Stimulated activated naive B cell treated with anti-CD40 and anti-IgM and Interleukin-4, amounts not matched to agents 10 μg/mL and 1 μg/mL and 100 μg/mL, for 72 hours (primary cell): Measurements from ENCODE around the gene DGAT2.

Experiments used
- ATAC-seq, 2 donors: fragments of 150-1000 bp; cut with Tn5 transposase; replicated peaks; 2 replicates each; pipeline ENCODE4 v1.10.0; 2021; ENCODE audit warnings: moderate library complexity in 1 of 2
- DNase-seq: peaks from one replicate; pipeline ENCODE4 v3.0.0; 2021
- H3K27ac Mint-ChIP-seq: one replicate; pipeline ENCODE4 v1.8.0; 2022; ENCODE audit warnings: mild to moderate bottlenecking, mixed read lengths
- H3K27me3 Mint-ChIP-seq, 2 donors: one replicate each; pipeline ENCODE4 v1.8.0; 2022; ENCODE audit warnings: mixed read lengths in 2 of 2
- H3K36me3 Mint-ChIP-seq, 2 donors: one replicate each; pipeline ENCODE4 v1.8.0; 2022; ENCODE audit warnings: mixed read lengths in 2 of 2, mild to moderate bottlenecking in 1 of 2
- H3K4me1 Mint-ChIP-seq, 2 donors: one replicate each; pipeline ENCODE4 v1.8.0; 2022; ENCODE audit warnings: mixed read lengths in 2 of 2, mild to moderate bottlenecking in 1 of 2
- H3K4me3 Mint-ChIP-seq, 2 donors: one replicate each; pipeline ENCODE4 v1.8.0; 2022; ENCODE audit warnings: mild to moderate bottlenecking in 2 of 2, mixed read lengths in 2 of 2, moderate library complexity in 1 of 2
- H3K9me3 Mint-ChIP-seq, 2 donors: one replicate each; pipeline ENCODE4 v1.8.0; 2022; ENCODE audit warnings: mixed read lengths in 2 of 2, mild to moderate bottlenecking in 1 of 2

The DGAT2 gene

DNA sequence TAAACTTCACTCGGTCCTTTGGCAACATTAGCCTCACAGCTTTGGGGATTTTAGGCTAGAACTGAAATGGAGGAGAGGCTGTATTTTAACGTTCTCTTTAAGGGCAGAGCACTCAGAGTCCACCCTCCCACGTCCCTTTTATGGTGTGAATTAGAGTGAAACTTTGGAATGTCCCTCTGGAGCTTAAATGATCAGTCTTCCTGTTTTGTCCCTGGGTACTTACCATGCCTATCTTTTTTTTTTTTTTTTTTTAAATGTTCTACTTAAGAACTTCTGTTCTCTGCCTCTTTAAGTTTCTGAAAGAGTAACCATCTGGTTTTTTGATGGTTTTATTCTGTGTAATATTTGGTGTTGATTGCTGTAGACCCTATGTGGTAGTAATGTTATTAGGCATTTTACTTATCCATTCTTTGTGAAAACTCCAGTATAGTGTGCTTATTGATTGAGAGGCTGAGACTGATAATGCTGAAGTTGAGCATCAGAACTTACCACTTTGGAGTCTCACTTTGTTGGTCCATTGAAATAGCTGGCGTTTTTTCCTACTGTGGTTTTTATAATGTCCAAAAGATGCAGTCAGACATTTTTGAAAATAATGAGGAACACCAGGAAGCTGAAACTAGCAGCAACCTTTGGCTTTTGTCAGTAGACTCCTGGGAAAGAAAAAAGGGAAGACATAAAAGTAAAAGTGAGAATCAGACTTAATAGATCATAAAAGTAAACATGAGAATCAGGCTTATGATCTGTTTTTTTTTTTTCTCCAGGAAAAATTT is 58.1 kb downstream of the DGAT2 start:
- H3K36me3 Mint-ChIP-seq = peaks cover 46 to 57% of the 10 kb centered on the region in 2 donors
- ATAC-seq (peak; percentile 29 to 58), DNase-seq (no peak)
- peaks cover 0 to 3% of the 10 kb centered on the region in 2 donors for H3K9me3 Mint-ChIP-seq
- H3K27me3 Mint-ChIP-seq = no peaks in the 10 kb centered on the region
- peak overlapping the region; percentile 76 to 78 for H3K4me3 Mint-ChIP-seq
- H3K4me1 Mint-ChIP-seq = peaks cover 28 to 84% of the 10 kb centered on the region in 2 donors
- H3K27ac Mint-ChIP-seq = peak overlapping the region; percentile 98

DNA sequence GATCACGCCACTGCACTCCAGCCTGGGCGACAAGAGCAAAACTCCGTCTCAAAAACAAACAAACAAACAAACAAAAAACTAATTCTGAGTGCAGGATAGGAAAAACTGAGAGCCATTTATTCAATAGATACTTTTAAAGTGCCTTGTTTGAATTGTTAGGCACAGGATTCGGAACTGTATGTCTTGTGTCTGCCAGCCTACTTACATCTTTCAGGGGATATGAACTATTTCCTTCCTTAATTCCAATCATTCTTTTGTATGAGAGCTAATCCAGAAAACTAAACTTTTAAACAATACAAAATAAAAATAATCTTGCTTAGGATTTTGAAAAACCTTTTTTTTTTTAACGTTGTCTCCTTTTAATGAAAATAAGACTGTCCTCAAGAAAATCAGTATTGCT is 59.0 kb downstream of the DGAT2 start:
- ATAC-seq = no peak
- H3K4me3 Mint-ChIP-seq = no peak overlapping the region
- H3K4me1 Mint-ChIP-seq = peaks cover 26 to 83% of the 10 kb centered on the region in 2 donors
- H3K9me3 Mint-ChIP-seq = no peaks in the 10 kb centered on the region
- H3K27ac Mint-ChIP-seq = no peak overlapping the region
- peaks cover 43 to 48% of the 10 kb centered on the region in 2 donors for H3K36me3 Mint-ChIP-seq
- H3K27me3 Mint-ChIP-seq = no peaks in the 10 kb centered on the region
- no peak for DNase-seq

DNA sequence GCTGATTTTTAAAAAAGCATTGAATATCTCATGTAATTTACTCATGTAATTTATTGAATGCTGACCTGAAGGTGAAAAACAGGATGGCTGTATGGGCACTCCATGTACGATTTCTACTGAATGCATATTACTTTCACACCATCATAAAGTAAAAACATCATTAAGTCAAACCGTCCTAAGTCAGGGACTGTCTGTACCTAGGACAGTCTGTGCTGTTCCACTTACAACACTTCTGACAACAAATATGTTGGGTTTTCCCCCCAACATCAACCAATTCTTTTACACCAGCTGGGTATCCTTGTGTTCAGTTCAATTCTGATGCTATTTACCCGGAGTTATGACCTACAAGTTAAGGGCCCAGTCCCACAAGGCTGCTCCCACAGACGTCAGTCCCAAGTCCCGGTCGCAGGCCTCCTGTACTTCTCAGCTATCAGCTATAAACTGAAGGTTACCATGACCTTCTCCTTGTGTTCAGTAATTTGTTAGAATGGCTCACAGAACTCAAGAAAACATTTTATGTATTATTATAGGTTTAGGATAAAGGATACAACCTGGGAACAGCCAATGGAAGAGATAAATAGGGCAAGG is 63.4 kb downstream of the DGAT2 start:
- Mint-ChIP-seq H3K36me3 (peaks cover 27 to 44% of the 10 kb centered on the region in 2 donors), H3K4me3 (no peak overlapping the region), H3K9me3 (no peaks in the 10 kb centered on the region), H3K4me1 (peaks cover 30 to 93% of the 10 kb centered on the region in 2 donors), H3K27me3 (no peaks in the 10 kb centered on the region), H3K27ac (no peak overlapping the region)
- DNase-seq = no peak
- no peak for ATAC-seq

DNA sequence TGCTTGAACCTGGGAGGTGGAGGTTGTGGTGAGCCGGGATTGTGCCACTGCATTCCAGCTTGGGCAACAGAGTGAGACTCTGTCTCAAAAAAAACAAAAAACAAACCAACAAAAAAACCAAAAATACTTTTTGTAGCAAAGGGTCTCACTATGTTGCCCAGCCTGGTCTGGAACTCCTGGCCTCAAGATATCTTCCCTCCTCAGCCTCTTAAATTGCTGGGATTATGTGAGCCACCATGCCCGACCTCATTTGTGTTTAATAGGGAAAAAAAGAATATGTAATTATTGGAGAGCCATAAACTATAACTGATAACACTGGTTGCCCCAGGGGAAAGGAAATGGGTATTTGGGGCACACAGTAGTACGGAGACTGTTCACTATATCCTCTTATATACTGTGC is 66.2 kb downstream of the DGAT2 start:
- Mint-ChIP-seq H3K27ac (peak overlapping the region; percentile 31), H3K4me3 (no peak overlapping the region), H3K4me1 (peaks cover 36 to 95% of the 10 kb centered on the region in 2 donors), H3K27me3 (no peaks in the 10 kb centered on the region), H3K36me3 (peaks cover 31 to 55% of the 10 kb centered on the region in 2 donors), H3K9me3 (no peaks in the 10 kb centered on the region)
- ATAC-seq = no peak
- no peak for DNase-seq

DNA sequence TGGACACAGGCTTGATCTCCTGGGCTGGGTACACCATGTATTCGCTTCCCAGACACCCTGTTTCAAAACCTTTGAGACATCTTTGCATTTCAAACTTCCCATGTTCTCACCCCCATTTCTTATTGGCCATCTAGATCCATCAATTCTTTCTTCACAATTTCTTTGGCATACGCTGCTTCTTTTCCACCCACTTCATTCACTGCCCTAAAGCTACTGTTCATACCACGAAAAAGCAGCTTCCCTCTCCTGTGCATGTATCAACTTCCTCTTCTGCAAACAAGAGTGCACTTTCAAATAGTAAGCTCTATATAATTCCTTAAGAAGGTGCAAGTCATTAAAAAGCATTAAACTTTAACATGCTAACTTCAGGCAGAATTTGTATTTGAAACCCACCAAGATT is 67.8 kb downstream of the DGAT2 start:
- H3K36me3 Mint-ChIP-seq = peaks cover 25 to 53% of the 10 kb centered on the region in 2 donors

DNA sequence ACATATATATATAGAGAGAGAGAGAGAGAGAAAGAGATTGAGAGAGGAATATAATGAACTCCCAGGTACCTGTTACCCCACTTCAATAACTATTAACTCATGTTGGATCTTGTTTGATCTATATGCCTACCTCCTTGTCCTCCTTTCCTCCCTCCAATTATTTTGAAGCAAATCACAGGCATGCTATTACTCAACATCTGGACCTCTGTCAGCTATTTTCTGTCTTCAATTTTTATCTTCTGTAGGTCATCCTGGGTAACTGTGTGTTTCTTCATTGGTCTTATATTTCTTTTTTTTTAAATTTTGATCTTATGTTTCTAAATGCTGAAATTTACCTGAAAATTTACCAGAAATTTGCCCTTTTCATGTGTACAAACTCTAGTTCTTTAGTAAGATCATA is 71.3 kb downstream of the DGAT2 start:
- Mint-ChIP-seq H3K27ac (peak overlapping the region; percentile 49), H3K4me1 (peaks cover 37 to 89% of the 10 kb centered on the region in 2 donors), H3K36me3 (peaks cover 34 to 56% of the 10 kb centered on the region in 2 donors), H3K4me3 (no peak overlapping the region), H3K9me3 (peaks cover 0 to 2% of the 10 kb centered on the region in 2 donors), H3K27me3 (no peaks in the 10 kb centered on the region)
- ATAC-seq (no peak), DNase-seq (no peak)

More for the DNA sequence above, 67.8 kb downstream of the DGAT2 start:
- peaks cover 41 to 93% of the 10 kb centered on the region in 2 donors for H3K4me1 Mint-ChIP-seq
- peak overlapping the region; percentile 2 for H3K27ac Mint-ChIP-seq
- H3K27me3 Mint-ChIP-seq = no peaks in the 10 kb centered on the region
- peak; percentile 88 to 89 for ATAC-seq
- no peak for DNase-seq
- H3K4me3 Mint-ChIP-seq = peak overlapping the region in 1 of 2 donors; percentile 1
- no peaks in the 10 kb centered on the region for H3K9me3 Mint-ChIP-seq

DNA sequence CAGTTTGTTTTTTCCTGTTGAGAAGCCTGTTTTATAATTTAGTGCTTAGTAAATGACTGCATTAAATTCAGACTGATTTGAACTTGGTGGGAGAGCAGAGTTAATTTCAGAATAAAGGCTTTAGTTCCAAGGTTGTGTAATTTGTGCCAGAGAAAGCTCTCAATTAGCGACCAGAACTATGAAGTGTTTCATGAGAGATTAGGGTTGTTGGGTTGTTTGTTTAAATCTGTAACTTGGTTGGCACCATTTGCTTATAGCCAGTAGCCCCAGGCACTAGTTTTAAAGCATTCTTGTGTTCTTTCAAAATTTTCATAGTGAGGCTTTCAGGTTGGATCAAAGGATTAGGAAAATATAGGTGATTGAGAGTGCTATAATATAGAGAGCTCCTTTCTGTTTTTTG is 71.9 kb downstream of the DGAT2 start:
- no peak for ATAC-seq
- H3K9me3 Mint-ChIP-seq = peaks cover 0 to 2% of the 10 kb centered on the region in 2 donors
- peaks cover 34 to 89% of the 10 kb centered on the region in 2 donors for H3K4me1 Mint-ChIP-seq
- peaks cover 41 to 59% of the 10 kb centered on the region in 2 donors for H3K36me3 Mint-ChIP-seq
- no peaks in the 10 kb centered on the region for H3K27me3 Mint-ChIP-seq
- H3K4me3 Mint-ChIP-seq = no peak overlapping the region
- DNase-seq = no peak
- H3K27ac Mint-ChIP-seq = peak overlapping the region; percentile 49

DNA sequence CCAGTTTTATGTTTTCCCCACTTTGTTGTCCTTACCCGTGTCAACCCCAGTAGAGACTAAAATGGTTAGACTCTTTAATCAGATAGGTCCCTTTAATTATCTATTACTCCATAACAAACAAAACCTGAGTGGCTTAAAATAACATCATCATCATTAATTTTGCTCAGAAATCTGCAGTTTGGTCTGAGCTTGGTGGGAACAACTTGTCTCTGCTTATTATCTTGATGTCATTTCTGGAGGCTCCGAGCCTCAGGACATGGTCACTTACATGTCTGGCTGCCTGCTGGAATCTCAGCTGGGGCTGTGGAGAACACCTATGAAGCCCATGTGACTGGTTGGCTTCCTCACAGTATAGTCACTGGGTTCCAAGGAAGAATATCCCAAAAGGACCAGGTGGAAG is 73.2 kb downstream of the DGAT2 start:
- Mint-ChIP-seq H3K4me1 (peaks cover 33 to 83% of the 10 kb centered on the region in 2 donors), H3K27ac (no peak overlapping the region), H3K36me3 (peaks cover 46 to 58% of the 10 kb centered on the region in 2 donors), H3K4me3 (no peak overlapping the region), H3K9me3 (peaks cover 0 to 2% of the 10 kb centered on the region in 2 donors), H3K27me3 (no peaks in the 10 kb centered on the region)
- ATAC-seq (no peak), DNase-seq (no peak)

DNA sequence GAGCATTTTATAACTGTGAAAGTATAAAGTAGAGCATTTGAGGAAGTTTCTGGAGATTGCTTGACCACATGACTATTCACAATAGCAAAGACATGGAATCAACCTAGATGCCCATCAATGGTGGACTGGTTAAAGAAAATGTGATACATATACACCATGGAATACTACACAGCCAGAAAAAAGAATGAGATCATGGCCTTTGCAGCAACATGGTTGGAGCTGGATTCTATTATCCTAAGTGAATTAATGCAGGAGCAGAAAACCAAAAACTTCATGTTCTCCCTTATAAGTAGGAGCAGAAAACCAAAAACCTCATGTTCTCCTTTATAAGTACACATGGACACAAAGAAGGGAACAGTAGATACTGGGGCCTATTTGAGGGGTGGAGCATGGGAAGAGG is 76.7 kb downstream of the DGAT2 start:
- ATAC-seq = no peak
- peaks cover 25 to 77% of the 10 kb centered on the region in 2 donors for H3K4me1 Mint-ChIP-seq

DNA sequence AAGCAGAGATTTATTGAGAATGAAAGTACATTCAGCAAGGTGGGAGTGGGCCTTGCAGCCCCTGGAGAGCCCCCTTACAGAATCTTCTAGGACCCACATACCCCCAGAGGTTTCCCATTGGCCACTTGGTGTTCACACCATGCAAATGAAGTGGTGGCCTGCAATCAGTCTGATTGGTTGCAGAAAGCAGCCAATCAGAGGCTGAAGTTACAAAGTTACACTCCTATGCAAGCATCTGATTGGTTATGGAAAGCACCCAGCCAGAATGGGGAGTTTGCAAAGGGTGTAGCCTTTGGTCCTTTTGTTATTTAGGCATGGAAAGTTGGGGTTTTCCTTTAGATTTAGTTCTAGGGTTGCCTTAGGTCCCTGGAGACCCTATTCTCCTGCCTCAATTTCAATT is 81.3 kb downstream of the DGAT2 start:
- no peaks in the 10 kb centered on the region for H3K9me3 Mint-ChIP-seq
- H3K4me3 Mint-ChIP-seq = no peak overlapping the region

More for the DNA sequence above, 76.7 kb downstream of the DGAT2 start:
- no peak for DNase-seq
- Mint-ChIP-seq H3K27ac (no peak overlapping the region), H3K4me3 (no peak overlapping the region), H3K9me3 (peaks cover 0 to 2% of the 10 kb centered on the region in 2 donors), H3K27me3 (no peaks in the 10 kb centered on the region), H3K36me3 (peaks cover 46 to 52% of the 10 kb centered on the region in 2 donors)

DNA sequence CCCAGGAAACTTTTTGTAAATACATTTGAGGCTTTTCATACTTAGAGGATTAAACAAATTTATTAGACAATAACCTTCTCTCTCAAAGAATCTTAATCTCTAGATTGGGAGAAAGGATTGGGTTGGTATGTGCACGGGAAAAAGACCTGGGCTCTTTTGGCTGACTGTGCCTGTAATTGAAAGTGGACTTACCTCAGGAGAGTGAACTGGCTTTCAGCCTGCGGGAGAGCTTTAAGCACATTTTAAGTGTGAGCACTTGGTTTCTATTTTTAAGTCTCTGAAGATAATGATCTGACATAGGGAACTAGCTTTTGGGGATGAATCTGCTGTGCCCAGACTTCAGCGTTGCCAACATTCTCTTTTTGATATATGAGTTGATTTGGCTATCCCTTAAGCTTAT is 82.2 kb downstream of the DGAT2 start:
- Mint-ChIP-seq H3K36me3 (peaks cover 38 to 40% of the 10 kb centered on the region in 2 donors), H3K4me3 (no peak overlapping the region), H3K27ac (peak overlapping the region; percentile 48), H3K27me3 (no peaks in the 10 kb centered on the region), H3K9me3 (no peaks in the 10 kb centered on the region), H3K4me1 (peaks cover 20 to 54% of the 10 kb centered on the region in 2 donors)
- no peak for ATAC-seq
- no peak for DNase-seq

More for the DNA sequence above, 81.3 kb downstream of the DGAT2 start:
- Mint-ChIP-seq H3K4me1 (peaks cover 19 to 53% of the 10 kb centered on the region in 2 donors), H3K27me3 (no peaks in the 10 kb centered on the region), H3K36me3 (peaks cover 38 to 40% of the 10 kb centered on the region in 2 donors), H3K27ac (peak overlapping the region; percentile 2)
- DNase-seq (no peak), ATAC-seq (no peak)
